ENCODE results near the gene GRAMD1C. TPM values are rescaled to one million over a fixed set of nuclear protein-coding genes. Genes with fewer than 3 reads are reported as not detected.

GRAMD1C gene
- total RNA-seq, 2 donors from 2014 or later = 0.32 to 0.56 TPM

DNA sequence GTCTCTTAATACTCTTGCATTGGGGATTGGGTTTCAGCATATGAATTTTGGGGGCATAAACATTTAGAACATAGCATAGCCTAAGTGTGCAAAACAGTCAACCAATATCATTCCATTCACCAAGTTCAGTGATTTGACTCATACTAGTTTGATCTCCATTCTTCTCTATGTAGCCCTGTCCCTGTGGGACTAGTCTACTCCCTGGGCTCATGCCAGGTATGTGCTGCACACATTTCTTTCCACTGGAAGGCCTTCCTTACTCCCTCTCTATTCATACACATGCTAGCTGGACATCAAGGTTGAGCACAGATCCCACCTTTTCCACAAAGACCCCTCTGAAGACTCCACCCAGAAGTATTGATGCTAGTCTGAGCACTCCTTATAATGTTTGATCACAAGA is 114.3 kb downstream of the GRAMD1C start:
- no peak for ATAC-seq (replicated peaks)
- H3K27me3 Mint-ChIP-seq = no peaks in the 10 kb centered on the region
- H3K36me3 Mint-ChIP-seq (ENCODE audit: low read depth) = peaks cover 9% of the 10 kb centered on the region
- H3K4me1 Mint-ChIP-seq = peaks cover 21% of the 10 kb centered on the region
- no peaks in the 10 kb centered on the region for H3K9me3 Mint-ChIP-seq
- H3K27ac Mint-ChIP-seq = no peak overlapping the region
- H3K4me3 Mint-ChIP-seq = no peak overlapping the region

DNA sequence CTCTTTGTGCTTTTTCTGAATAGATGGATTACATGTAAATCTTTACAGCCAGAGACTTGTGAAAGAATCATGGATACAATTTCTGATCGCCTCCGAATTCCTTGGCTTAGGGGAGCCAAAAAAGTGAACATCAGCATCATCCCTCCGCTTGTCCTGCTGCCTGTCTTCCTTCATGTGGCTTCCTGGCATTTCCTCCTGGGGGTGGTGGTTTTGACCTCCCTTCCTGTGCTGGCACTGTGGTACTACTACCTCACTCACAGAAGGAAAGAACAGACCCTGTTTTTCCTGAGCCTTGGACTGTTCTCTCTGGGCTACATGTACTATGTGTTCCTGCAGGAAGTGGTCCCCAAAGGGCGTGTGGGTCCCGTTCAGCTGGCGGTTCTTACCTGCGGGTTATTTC is 115.1 kb downstream of the GRAMD1C start:
- ATAC-seq (replicated peaks) = no peak
- Mint-ChIP-seq H3K36me3 (ENCODE audit: low read depth) (peaks cover 11% of the 10 kb centered on the region), H3K4me1 (peaks cover 20% of the 10 kb centered on the region), H3K4me3 (no peak overlapping the region), H3K27me3 (no peaks in the 10 kb centered on the region), H3K27ac (peak overlapping the region; percentile 82), H3K9me3 (no peaks in the 10 kb centered on the region)

DNA sequence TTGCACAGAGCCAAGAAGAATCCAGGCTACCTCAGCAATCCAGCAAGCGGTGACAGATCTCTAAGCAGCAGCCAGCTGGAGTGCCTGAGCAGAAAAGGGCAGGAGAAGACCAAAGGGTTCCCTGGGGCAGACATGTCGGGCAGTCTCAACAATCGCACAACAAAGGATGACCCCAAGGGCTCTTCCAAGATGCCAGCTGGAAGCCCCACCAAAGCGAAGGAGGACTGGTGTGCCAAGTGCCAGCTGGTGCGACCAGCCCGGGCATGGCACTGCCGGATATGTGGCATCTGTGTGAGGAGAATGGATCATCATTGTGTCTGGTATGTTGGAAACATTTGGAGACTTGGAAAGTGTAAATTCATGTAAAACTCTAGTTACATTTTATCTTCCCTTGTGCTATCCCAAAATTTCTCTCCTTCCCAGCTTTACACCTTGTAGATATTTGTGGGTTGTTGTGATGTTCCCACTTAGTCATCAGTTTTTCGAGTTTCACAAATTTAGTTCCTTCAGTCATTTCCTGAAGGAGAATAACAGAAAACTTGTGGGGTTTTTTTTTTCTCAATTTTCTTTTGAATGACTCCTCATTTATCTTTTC is 115.6 kb downstream of the GRAMD1C start:
- H3K9me3 Mint-ChIP-seq = no peaks in the 10 kb centered on the region
- no peak overlapping the region for H3K4me3 Mint-ChIP-seq
- peaks cover 17% of the 10 kb centered on the region for H3K4me1 Mint-ChIP-seq
- H3K36me3 Mint-ChIP-seq (ENCODE audit: low read depth) = peaks cover 16% of the 10 kb centered on the region
- no peaks in the 10 kb centered on the region for H3K27me3 Mint-ChIP-seq
- ATAC-seq (replicated peaks) = no peak
- peak overlapping the region; percentile 82 for H3K27ac Mint-ChIP-seq

DNA sequence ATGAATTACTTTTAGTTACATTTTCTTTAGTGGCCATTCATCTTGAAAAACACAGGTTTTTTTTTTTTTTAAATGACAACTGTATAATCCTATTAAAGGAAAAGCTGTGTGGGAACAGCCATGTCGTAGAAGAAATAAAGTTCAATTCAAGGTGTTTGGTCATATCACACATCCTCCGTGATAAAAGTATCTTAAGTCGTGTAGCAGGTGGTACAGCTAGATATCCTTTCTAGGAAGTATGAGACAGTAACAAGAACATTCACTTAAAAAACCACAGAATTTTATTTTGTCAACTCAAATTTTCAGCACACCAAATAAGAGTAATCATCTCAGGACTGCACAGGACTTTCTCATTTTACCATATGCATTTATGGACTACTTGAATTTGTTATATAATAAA is 125.3 kb downstream of the GRAMD1C start:
- Mint-ChIP-seq H3K4me1 (peaks cover 5% of the 10 kb centered on the region), H3K36me3 (ENCODE audit: low read depth) (peaks cover 7% of the 10 kb centered on the region), H3K9me3 (no peaks in the 10 kb centered on the region), H3K4me3 (no peak overlapping the region), H3K27me3 (no peaks in the 10 kb centered on the region), H3K27ac (no peak overlapping the region)
- ATAC-seq (replicated peaks) = peak; percentile 43

DNA sequence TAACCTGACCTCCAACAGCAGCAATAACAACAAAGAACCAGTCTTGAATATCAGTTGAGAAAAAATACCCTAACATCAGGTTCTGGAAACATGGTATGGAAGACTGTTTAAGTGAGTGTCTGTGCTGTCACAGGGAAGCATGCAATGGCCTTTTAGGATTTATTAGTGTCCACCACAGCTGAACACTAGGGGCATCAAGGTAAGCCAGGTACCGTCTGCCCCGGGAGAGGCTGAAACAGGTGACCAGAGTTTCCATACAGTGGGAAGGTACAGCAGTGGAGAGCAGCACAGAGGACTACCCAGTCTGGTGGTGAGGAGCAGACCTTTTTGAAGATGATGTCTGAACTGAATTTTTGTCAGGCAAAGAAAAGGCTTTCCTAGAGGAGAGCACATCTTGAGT is 127.6 kb downstream of the GRAMD1C start:
- H3K27me3 Mint-ChIP-seq = no peaks in the 10 kb centered on the region
- H3K27ac Mint-ChIP-seq = no peak overlapping the region
- no peaks in the 10 kb centered on the region for H3K9me3 Mint-ChIP-seq
- H3K4me3 Mint-ChIP-seq = no peak overlapping the region
- H3K36me3 Mint-ChIP-seq (ENCODE audit: low read depth) = no peaks in the 10 kb centered on the region
- no peak for ATAC-seq (replicated peaks)
- H3K4me1 Mint-ChIP-seq = peaks cover 5% of the 10 kb centered on the region

GRCh38 chr3:113968986-113969385 is 130.4 kb downstream of the GRAMD1C start:
- peaks cover 9% of the 10 kb centered on the region for H3K36me3 Mint-ChIP-seq (ENCODE audit: low read depth)
- H3K27me3 Mint-ChIP-seq = no peaks in the 10 kb centered on the region
- no peak overlapping the region for H3K4me3 Mint-ChIP-seq
- peaks cover 17% of the 10 kb centered on the region for H3K9me3 Mint-ChIP-seq
- H3K4me1 Mint-ChIP-seq = peaks cover 5% of the 10 kb centered on the region
- no peak overlapping the region for H3K27ac Mint-ChIP-seq
- ATAC-seq (replicated peaks) = no peak

DNA sequence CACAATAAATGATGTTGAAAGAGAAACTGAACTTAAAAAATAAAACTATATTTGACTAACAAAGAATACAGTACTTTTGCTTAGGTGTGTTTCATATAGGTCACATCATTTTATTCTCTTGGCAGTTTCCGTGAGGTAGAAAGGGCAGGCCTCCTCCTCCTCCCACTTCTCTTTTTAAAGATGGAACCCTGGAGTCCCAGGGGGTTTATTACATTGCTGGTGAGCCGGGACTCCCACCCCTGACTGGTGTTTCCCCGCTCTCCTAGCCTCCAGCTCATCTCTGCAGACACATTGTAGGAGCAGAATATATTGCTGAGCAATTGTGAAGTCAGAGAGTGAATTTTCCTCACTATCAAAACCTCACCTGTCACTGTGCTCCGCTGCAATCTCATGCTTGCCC is 139.2 kb downstream of the GRAMD1C start:
- Mint-ChIP-seq H3K4me3 (no peak overlapping the region), H3K36me3 (ENCODE audit: low read depth) (peaks cover 57% of the 10 kb centered on the region), H3K9me3 (peaks cover 10% of the 10 kb centered on the region), H3K27me3 (no peaks in the 10 kb centered on the region), H3K4me1 (peaks cover 5% of the 10 kb centered on the region), H3K27ac (no peak overlapping the region)
- ATAC-seq (replicated peaks) = no peak

DNA sequence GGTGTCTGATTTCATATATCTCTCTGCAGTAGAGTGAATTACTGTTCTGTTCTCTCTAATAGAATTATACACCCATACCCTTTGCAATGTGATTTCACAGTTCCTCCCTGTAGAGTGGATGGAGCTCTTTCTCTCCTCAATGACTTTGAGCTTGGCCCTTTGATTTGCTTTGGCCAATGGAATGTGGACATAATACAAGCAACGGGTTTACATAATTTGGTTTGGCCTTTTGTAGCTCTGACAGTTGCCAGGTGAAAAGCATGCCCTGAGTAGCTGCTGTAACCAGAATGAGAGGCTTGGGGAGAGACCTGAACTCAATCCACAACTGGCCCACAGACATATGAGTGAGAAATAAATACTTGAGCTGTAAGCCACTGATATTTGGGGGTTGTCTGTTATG is 141.3 kb downstream of the GRAMD1C start:
- no peak for ATAC-seq (replicated peaks)

DNA sequence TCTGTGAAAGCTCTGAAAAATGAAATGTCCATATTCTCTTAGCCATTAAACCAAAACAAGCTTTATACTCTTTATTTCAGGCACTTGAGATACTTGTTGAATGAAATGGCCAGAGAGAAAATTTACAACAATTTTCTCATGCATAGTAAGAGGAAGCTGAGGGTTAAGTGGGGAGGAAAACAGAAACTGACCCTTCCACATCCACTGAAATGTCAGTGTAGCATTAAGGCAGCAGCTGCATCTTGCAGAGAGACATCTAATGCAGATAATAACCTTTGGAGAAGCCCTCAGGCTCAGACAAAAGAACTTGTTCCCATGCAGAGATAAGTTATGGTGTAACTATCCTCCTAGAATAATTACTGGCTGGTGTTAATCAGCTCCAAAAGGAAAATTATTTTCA is 143.2 kb downstream of the GRAMD1C start:
- Mint-ChIP-seq H3K36me3 (ENCODE audit: low read depth) (peaks cover 41% of the 10 kb centered on the region), H3K27ac (no peak overlapping the region)
- no peak for ATAC-seq (replicated peaks)

More for the DNA sequence above, 141.3 kb downstream of the GRAMD1C start:
- peaks cover under 1% of the 10 kb centered on the region for H3K4me1 Mint-ChIP-seq
- H3K4me3 Mint-ChIP-seq = no peak overlapping the region
- peaks cover 46% of the 10 kb centered on the region for H3K36me3 Mint-ChIP-seq (ENCODE audit: low read depth)
- H3K27ac Mint-ChIP-seq = no peak overlapping the region
- no peaks in the 10 kb centered on the region for H3K27me3 Mint-ChIP-seq
- peaks cover under 1% of the 10 kb centered on the region for H3K9me3 Mint-ChIP-seq

DNA sequence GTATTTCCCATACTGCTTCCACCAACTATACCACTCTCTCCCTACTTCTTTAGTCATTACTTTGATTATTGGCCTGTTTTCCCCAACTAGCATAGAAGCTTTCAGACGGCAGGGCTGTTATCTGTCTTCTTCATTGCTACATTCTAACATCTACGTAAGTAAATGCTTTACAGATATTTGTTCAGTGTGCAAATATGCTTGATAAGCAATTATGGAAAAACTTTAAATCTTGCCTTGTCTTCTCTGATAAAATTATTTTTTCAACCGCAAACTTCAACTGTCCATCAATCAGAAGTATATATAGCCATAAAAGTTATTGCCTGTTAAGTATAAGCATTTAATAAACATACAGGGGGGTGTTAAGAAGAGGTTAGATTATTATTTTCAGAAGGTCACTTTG is 145.0 kb downstream of the GRAMD1C start:
- ATAC-seq (replicated peaks) = no peak
- peaks cover 8% of the 10 kb centered on the region for H3K4me1 Mint-ChIP-seq
- H3K27ac Mint-ChIP-seq = no peak overlapping the region
- no peaks in the 10 kb centered on the region for H3K27me3 Mint-ChIP-seq
- no peaks in the 10 kb centered on the region for H3K9me3 Mint-ChIP-seq
- peaks cover 26% of the 10 kb centered on the region for H3K36me3 Mint-ChIP-seq (ENCODE audit: low read depth)
- no peak overlapping the region for H3K4me3 Mint-ChIP-seq

More for the DNA sequence above, 143.2 kb downstream of the GRAMD1C start:
- Mint-ChIP-seq H3K4me1 (peaks cover 8% of the 10 kb centered on the region), H3K9me3 (no peaks in the 10 kb centered on the region), H3K27me3 (no peaks in the 10 kb centered on the region), H3K4me3 (no peak overlapping the region)

- ATAC-seq (replicated peaks) = no peak
- Mint-ChIP-seq H3K9me3 (no peaks in the 10 kb centered on the region), H3K36me3 (ENCODE audit: low read depth) (peaks cover 13% of the 10 kb centered on the region), H3K4me3 (no peak overlapping the region), H3K4me1 (peaks cover 8% of the 10 kb centered on the region), H3K27me3 (no peaks in the 10 kb centered on the region), H3K27ac (no peak overlapping the region)
These were observed 147.0 kb downstream of the GRAMD1C start for GRCh38 chr3:113985541-113985940.

Other genes starting within 250 kb of the GRAMD1C start
- 10 to 100 TPM; 14.6 to 19.9 TPM for gene USF3, start 142.1 kb upstream of the GRAMD1C start, total RNA-seq
- 100 to 1,000 TPM in 1 of 2 donors, 10 to 100 TPM in 1; 62.1 to 152 TPM for gene NAA50, start 92.5 kb upstream of the GRAMD1C start, total RNA-seq
- gene ATP6V1A, start 91.8 kb upstream of the GRAMD1C start, total RNA-seq = 10 to 100 TPM; 27.0 to 39.6 TPM
- 1 to 10 TPM; 4.0 to 4.1 TPM for gene ZDHHC23, start 109.2 kb downstream of the GRAMD1C start, total RNA-seq
- gene CCDC191, start 217.7 kb downstream of the GRAMD1C start, total RNA-seq = 1 to 10 TPM; 1.4 to 2.3 TPM
- gene QTRT2, start 217.9 kb downstream of the GRAMD1C start, total RNA-seq = 10 to 100 TPM; 25.1 to 45.5 TPM

Data from activated T-helper 17 cell treated with anti-CD3 and anti-CD28 coated beads, Interleukin-2, amount 50 U/mL, for 72 hours (primary cell).